ENCODE measurements around the gene GUCD1.

GUCD1 gene

DNA sequence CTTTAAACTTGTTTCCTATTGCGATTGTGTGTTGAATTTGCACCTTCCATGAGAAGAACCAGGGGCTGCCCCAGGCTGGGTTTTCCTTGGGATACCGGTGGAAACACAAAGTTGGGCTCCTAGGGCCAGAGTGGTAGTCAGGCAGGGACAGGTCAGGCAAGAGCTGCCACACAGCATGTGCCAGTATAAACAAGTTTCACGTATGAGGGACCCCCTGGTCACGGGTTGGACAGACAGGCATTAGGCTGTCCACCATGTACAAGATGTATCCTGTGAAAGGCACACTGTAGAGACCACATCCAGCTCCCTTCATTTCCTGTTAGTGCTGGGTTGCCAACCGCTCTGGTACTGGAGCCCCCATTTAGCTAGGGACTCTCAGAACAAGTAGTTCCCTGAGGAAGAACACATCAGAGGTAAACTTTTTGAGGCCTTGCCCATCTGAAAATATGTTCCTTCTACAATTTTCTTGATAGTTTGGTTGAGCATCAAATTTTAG is 51.0 kb downstream of the GUCD1 start:
- DNase-seq (ENCODE audit: low read depth in 2 of 2): no peak

DNA sequence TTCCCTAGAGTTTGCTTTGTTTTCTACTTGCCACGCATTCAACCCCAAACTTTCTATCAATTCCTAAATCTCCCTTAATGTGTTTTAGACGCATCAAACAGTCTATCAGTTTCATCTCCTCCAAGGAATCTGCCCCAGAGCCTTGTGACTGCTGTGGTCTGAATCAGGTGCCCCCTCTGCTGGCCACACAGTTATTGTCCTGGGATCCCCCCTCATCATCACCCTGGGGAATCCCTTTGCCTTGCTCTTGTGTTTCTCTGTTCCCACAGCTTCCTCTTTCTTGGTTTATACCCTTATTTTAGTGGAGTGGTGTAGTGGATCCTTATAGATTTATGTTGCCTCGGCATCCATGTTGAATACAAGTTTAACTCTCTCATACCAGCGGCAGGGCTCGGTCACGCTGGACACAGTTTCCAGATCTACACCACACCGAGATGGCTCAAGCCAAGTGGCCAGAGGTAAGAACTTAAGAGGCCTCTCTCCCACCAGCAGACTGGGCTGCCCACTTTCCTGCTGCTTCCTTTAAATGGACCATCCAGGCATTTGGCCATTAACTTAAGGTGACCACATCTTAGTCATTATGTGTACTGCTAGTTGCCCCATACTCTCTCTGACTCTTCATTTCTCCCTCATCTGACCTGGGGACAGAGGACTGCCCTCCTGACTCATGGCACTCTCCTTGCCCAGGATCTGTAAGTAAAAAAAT is 51.6 kb downstream of the GUCD1 start:
- DNase-seq (ENCODE audit: low read depth in 2 of 2): peak; percentile 26 to 41

DNA sequence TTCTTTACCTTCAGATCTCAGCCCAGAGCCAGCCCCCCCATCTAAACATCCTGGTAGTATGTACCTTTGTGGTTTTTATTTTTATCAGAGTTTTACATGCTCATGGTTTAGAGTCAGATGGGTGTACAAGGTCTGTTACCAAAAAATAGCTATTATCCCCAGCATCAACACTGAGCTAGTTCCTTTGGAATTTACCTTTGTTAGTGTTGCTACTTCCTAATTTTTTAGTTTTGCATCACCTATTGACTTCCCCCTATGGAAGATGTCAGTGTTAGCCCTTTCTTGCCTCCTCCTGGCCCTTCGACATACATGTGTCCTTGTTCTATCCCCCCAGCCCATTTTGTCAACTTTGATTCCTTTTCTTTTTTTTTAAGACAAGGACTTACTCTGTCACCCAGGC is 52.4 kb downstream of the GUCD1 start:
- no peak for DNase-seq (ENCODE audit: low read depth in 2 of 2)

DNA sequence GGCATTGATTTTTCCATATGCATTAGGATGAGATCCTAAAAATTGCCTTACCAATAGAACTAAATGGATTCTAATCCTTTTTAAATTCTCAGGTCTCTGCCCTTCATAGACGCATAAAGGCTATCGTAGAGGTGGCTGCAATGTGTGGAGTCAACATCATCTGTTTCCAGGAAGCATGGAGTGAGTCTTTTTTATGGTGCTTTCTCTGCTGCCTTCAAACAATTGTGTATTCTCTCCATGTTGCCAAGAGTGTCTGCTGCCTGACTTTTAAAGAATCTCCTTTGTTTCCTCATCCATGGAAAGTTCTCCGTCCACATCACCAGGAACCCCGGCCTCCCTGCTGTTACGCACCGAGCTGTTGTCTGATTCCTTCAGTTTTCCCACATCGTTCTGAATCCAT is 52.9 kb downstream of the GUCD1 start:
- no peak for DNase-seq (ENCODE audit: low read depth in 2 of 2)

DNA sequence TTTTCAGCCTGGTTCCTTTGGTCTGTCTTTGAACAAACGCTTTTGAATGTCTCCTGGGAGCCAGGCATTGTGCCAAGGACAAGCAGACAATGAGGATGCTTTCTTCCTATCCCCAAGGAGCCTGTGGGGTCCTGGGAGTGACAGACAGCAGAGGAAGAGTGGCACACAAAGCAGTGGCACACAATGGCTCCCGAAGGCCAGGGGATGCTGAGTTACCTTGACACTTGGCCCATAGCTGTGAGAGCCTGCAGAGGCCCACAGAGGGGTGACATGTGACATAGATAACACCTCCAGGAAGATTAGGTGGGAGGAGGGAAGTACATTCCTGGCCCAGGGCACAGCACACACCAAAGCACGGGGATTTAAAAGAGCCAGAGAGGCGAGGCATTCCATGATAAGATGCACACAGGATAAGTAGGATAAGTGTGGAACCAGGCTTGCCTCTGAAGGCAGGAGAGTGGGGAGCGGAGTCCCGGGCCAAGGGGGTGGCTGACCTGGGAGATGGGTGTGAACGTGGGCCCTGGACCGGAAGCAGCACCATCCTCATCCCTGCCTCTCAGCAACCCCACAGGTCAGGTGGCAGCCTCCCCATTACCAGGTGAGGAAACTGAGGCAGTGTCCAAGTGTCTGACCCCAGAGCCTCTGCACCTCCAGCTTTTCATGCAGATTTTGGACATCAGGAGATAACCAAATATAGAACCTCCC is 53.5 kb downstream of the GUCD1 start:
- DNase-seq (ENCODE audit: low read depth in 2 of 2): no peak

DNA sequence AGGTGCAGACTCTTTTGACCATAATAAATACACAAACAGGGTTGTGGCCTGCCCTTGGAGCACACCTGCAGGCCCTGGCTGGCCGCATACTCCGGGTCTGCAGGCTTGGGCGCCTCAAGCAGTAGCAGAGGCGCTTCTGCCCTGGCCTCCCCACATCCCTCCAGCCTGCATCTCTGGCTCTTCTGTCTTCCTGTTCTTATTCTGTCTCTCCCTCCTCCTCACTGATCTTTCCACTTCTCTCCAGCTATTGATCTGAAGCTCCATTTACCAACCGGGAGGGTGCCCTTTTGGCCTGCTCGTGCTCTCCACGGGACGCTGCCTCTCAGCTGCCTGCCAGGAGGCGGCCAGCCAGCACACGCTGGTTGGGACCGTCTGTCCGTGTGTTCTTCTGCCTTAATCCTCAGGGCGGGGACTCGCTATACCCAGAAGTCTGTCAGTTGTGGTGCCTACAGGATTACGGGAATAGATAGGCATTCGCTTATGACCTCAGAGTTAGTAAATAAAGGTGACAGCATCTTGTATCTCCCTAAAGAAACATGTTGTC is 54.6 kb downstream of the GUCD1 start:
- DNase-seq (ENCODE audit: low read depth in 2 of 2): no peak

DNA sequence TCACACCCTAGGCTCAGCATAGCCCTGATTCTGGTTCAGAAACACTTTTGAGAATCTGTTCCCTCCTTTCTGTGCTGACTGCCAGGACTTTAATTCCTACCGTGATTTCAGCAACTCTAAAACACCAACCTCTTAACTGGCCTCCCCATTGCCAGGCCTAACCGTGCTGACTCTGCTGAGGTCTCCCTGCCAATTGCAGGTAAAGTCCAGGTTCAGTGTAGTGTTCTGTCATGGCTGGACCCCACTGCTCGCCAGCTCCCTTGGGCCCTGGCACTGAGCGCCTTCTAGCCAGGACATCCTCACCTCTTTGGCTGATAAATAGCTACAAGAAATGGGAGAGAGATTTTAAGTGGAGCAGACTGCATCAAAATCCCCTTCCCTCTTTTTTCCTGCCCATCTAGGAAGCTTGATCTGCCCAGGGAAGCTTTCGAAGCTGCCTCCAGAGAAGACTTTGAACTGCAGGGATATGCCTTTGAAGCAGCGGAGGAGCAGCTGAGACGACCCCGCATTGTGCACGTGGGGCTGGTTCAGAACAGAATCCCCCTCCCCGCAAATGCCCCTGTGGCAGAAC is 55.1 kb downstream of the GUCD1 start:
- no peak for DNase-seq (ENCODE audit: low read depth in 2 of 2)

DNA sequence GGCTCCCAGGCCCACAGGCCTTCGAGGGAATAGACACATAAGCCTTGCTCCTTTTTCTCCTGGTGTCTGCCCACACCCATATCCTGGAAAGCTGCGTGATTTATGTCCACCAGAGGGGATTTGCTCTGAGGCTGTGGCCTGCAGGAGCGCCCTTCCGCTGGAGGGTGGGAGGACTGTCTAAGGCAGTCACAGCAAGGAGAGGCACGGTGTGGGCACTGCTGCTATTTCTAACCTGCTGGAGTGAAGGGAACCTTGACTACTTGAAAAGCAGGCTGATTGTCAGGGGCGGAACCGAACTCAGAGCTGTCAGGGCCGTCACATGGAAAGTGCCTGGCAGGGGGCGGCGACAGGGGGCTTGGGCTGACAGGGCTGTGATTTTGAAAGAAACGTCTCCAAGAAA is 56.1 kb downstream of the GUCD1 start:
- no peak for DNase-seq (ENCODE audit: low read depth in 2 of 2)

DNA sequence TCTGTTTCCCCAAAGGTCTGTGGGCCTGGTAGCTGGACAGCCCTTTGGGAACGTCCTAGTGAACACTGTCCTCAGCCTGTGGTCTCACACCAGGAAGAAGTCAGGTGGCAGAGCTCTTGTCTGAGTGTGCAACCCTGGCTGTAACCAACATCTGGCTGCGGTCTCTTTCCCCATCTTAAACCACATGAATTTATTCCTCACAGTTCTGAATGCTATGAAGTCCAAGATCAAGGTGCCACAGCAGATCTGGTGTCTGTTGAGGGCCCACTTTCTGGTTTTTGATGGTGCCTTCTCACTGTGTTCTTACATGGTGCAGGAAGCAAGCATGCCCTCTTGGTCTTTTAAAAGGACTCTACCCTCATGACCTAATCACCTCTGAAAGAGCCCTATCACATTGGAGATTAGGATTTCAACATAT is 57.1 kb downstream of the GUCD1 start:
- no peak for DNase-seq (ENCODE audit: low read depth in 2 of 2)

DNA sequence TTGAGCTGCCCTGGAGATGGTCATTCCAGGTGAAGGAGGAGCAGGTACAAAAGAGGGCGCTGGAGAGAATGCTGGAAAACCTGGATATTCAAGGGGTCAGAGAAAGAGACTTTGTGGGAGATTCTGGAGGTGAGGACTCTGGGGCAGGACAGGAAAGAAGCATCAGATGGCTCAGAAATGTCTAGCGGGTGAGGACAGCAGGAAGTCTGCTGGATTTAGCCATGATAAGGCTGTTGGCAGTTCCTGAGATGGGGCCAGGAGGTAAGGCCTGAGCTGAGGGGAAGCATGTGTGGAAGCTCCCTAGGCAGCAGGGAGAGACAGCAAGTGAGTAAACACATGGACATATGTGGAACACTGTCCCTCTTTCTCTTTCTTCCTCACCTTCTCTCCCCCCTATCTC is 58.3 kb downstream of the GUCD1 start:
- DNase-seq (ENCODE audit: low read depth in 2 of 2): no peak

DNA sequence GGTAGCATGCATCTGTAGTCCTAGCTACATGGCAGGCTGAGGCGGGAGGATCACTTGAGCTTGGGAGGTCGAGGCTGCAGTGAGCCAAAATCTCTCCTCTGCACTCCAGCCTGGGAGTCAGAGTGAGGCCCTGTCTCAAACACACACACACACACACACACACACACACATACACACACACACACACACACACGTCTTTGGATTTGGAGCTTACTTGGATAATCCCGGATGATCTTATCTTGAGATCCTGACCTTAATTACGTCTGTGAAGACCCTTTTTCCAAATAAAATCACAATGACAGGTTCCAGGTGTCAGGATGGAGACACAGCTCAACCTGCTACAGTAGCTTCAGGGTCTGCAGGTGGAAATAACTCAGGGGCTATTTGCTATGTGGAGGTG is 58.7 kb downstream of the GUCD1 start:
- no peak for DNase-seq (ENCODE audit: low read depth in 2 of 2)

DNA sequence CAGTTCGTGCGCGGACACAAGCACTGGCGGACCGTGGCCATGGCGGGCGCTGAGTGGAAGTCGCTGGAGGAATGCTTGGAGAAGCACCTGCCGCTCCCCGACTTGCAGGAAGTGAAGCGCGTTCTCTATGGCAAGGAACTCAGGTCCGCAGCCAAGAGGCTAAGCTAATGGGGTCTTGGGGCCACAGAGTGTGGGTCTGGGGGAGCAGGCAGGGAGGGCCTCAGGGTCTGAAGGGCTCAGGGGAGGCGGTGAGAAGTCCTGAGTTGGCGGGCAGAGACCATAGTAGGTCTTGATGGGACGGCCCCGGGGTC is 59.6 kb downstream of the GUCD1 start:
- no peak for DNase-seq (ENCODE audit: low read depth in 2 of 2)

DNA sequence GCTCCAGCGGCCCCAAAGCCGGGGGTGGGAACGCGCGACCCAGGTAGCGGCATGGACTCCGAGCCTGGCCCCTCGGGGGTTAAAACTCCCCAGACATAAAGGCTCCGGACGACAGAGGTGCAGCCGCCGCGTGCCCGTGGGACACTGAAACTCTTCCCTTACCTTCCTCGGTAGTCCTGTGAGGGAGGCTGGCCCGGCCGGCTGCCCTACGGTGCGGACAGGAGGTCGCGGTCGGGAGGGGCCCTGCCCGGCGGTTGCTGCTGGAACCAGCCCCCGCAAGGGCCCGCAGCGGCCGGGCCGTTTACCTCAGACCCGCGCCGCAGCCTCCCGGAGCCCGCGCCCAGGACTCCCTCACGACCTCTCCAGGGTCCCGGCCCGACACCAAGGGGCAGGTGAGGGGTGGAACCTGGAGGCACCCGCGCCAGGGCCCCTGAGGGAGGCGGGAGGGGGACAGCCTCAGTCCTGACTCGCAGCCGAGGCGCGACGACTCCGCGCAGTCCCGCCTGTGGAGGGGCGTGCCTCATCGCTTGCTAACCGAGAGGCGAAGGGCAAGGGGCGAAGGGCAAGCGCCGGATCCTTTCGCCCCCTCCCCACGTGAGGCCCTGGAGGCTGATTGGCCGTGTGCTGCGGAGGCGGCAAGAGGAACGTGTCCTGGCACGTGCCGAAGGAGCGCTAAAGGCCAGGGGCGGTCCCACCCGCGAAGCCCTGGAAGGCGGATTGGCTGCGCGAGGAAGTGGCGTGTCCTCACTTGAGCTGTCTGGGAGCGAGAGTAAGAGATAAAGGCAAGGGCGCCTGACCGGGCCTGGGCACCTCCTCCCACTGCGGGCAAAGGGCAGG is 60.2 kb downstream of the GUCD1 start, which contains the start of gene UPB1:
Gene UPB1, plus strand, starts transcription at position 805 of the 837 bp plus-strand sequence. CDS start 72 bp downstream, outside the sequence.
- DNase-seq (ENCODE audit: low read depth in 2 of 2): no peak

DNA sequence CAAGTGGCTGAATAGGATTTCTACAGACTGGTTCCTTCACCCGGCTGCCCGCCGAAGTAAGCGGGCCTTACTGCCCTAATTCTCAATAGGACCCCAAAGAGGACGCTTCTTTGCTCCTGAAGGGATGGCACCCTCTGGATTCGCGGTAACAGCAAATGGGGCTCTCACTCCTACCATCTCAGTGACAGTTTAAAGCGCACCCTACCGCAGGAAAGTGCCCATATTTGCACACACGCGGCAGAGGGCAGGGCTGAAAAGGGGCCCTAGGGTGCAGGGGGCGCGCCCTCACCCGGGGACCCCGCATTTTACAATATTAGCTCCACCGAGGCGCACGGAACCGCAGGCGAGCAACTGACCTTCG is 60.8 kb downstream of the GUCD1 start:
- no peak for DNase-seq (ENCODE audit: low read depth in 2 of 2)

DNA sequence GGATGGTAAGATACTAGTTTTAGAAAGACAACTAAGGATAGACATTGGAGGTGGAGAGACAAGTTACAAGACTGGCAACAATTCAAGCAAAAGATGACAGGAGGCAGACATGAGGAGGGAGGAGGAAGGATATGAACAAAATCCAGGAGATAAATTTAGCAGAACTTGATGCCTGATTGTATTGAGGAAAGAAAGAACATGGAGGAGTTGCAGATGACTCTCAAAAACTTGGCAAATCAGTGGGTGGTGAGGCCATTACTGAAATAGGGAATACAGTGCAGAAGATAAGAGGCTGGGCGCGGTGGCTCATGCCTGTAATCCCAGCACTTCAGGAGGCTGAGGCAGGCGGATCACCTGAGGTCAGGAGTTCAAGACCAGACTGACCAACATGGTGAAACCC is 62.5 kb downstream of the GUCD1 start:
- no peak for DNase-seq (ENCODE audit: low read depth in 2 of 2)
